HepG2 (cell line): ENCODE results near the gene NHERF2. TPM values are rescaled to one million over a fixed set of nuclear protein-coding genes. Genes with fewer than 3 reads are reported as not detected.

ENCODE experiments used
- JUND ChIP-seq: sonication (generic); formaldehyde crosslinking; IDR thresholded peaks from 2 replicates; pipeline ENCODE4 v1.8.0; 2022; ENCODE audit warnings: mild to moderate bottlenecking, missing genetic modification reagents
- MTF1 ChIP-seq: sonication (generic); formaldehyde crosslinking; IDR thresholded peaks from 2 replicates; pipeline ENCODE4 v1.5.0; 2020; ENCODE audit warnings: missing genetic modification reagents
- NCOA1 ChIP-seq: sonication (generic); formaldehyde crosslinking; IDR thresholded peaks from 2 replicates; pipeline ENCODE4 v1.9.0; 2021; ENCODE audit warnings: missing genetic modification reagents
- TBX2 ChIP-seq: sonication (generic); formaldehyde crosslinking; IDR thresholded peaks from 2 replicates; pipeline ENCODE4 v1.5.0; 2020; ENCODE audit warnings: missing genetic modification reagents, mild to moderate bottlenecking, borderline replicate concordance
- ZBTB7B ChIP-seq: sonication (generic); formaldehyde crosslinking; IDR thresholded peaks from 2 replicates; pipeline ENCODE4 v1.4.0; 2020; ENCODE audit warnings: missing genetic modification reagents
- ZNF414 ChIP-seq: sonication (generic); formaldehyde crosslinking; IDR thresholded peaks from 2 replicates; pipeline ENCODE4 v1.5.0; 2020; ENCODE audit warnings: missing genetic modification reagents
- ZNF549 ChIP-seq: sonication (generic); formaldehyde crosslinking; IDR thresholded peaks from 2 replicates; pipeline ENCODE4 v1.5.0; 2020; ENCODE audit warnings: missing genetic modification reagents
- ZNF615 ChIP-seq: sonication (generic); formaldehyde crosslinking; IDR thresholded peaks from 2 replicates; pipeline ENCODE4 v1.5.0; 2020; ENCODE audit warnings: mild to moderate bottlenecking, missing genetic modification reagents, borderline replicate concordance
- ZNF652 ChIP-seq: IDR thresholded peaks from 2 replicates; pipeline ENCODE4 v1.6.1; 2016; ENCODE audit warnings: low read depth, borderline replicate concordance
- polyA plus RNA-seq, 8 experiments: library from polyadenylated mRNA; depleted of rRNA in 3 of 8; stranded (reverse) in 7 of 8; unstranded in 1 of 8; fragments of >200 nt; fragmentation: Illumina TruSeq in 4 of 8; extraction: Trizol in 4 of 8; gene quantifications; 2 replicates each; pipeline versions ENCODE4 v1.2.1 to v1.2.3, GENCODE V29; 2011 to 2016; ENCODE audit warnings: low read depth in 4 of 8, missing spikeins in 1 of 8, mixed read lengths in 1 of 8; ENCODE audit not compliant: insufficient read depth in 1 of 8
- total RNA-seq, 5 experiments: library from RNA; depleted of rRNA; stranded (reverse); fragments of >200 nt; fragmentation: Illumina TruSeq; extraction: Trizol; gene quantifications; 2 replicates each; pipeline ENCODE4 v1.2.3, GENCODE V29; 2016; ENCODE audit warnings: low read depth in 1 of 5
- TF ChIP-seq, protein P1 (sequence below): sonication (generic); formaldehyde crosslinking; IDR thresholded peaks from 2 replicates; pipeline ENCODE4 v1.8.1; 2023; ENCODE audit warnings: mild to moderate bottlenecking, inconsistent platforms, moderate library complexity, missing genetic modification reagents, borderline replicate concordance
- TF ChIP-seq, protein P2 (sequence below), 2 experiments: sonication (generic) in 1 of 2; formaldehyde crosslinking in 1 of 2; IDR thresholded peaks; 2 replicates each; pipeline versions ENCODE4 v1.5.1 to v1.6.1; 2011 to 2020; ENCODE audit warnings: borderline replicate concordance in 1 of 2, low read depth in 1 of 2, low read length in 1 of 2, mild to moderate bottlenecking in 1 of 2, missing genetic modification reagents in 1 of 2, moderate library complexity in 1 of 2
- TF ChIP-seq, protein P3 (sequence below): sonication (generic); formaldehyde crosslinking; IDR thresholded peaks from 2 replicates; pipeline ENCODE4 v1.4.0; 2020; ENCODE audit warnings: missing genetic modification reagents, borderline replicate concordance
- TF ChIP-seq, protein P4 (sequence below): sonication (generic); formaldehyde crosslinking; IDR thresholded peaks from 2 replicates; pipeline ENCODE4 v1.8.1; 2023; ENCODE audit warnings: mild to moderate bottlenecking, missing genetic modification reagents
- TF ChIP-seq, protein P5 (sequence below): sonication (generic); formaldehyde crosslinking; IDR thresholded peaks from 2 replicates; pipeline ENCODE4 v1.5.0; 2020; ENCODE audit warnings: mild to moderate bottlenecking, missing genetic modification reagents

The NHERF2 gene
- total and polyA plus RNA-seq, 2 of the 13 experiments (the other 11 are each of a cell fraction or from before 2014, with no cell fraction given) = 23.7 to 39.3 TPM

DNA sequence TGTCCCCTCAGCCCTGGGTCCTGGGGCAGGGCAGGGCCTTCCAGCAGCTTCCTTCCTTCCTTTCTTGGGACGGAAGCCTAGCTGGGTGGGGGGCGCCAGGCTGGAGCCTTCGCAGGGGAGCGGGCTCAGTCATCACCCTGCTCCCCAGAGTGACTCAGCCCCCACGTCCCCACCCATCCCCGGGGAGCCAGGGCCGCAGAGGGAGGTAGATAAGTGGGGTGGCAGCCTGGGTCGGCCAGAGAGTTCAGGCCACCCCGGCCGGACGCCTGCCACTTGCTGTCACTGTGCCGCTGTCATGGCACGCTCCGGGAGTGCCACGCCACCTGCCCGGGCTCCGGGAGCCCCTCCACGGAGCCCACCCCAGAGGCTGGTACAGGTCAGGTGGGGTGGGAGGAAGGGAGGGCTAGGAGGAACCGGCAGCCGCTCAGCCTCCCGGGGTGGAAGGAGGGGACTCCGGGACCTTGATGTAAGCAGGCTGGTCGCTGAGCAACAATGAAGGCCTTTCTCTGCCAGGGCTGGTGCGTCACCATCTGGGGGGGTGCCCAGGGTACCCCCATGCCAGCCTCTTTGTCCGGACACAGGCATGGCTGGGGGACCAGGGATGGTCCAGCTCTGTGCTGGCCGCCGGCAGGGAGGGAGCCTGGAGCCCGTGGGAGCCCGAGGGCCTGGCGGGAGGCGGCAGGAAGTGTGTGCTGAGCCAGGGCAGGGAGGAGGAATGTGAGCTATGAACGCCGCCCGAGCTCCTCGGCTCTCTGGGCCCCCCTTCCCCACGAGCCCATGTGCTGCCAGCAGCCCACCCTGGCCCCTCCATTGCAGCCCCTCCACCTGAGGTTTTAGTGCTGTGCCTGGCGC lies 6.6 kb downstream of the NHERF2 start (continued):
- TF ChIP-seq, protein P1, sequence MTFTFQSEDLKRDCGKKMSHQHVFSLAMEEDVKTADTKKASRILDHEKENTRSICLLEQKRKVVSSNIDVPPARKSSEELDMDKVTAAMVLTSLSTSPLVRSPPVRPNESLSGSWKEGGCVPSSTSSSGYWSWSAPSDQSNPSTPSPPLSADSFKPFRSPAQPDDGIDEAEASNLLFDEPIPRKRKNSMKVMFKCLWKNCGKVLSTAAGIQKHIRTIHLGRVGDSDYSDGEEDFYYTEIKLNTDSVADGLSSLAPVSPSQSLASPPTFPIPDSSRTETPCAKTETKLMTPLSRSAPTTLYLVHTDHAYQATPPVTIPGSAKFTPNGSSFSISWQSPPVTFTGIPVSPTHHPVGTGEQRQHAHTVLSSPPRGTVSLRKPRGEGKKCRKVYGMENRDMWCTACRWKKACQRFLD (CRISPR knock-in tag) = no peak
- TF ChIP-seq MTF1 (CRISPR knock-in tag) (no peak), ZNF615 (no peak), ZNF414 (CRISPR knock-in tag) (no peak), ZNF549 (no peak), TBX2 (CRISPR knock-in tag) (no peak; the same call in 1 of the 2 replicates), JUND (CRISPR knock-in tag) (0 out of 2 replicates have a peak, but pooled peaks have one; percentile 15), ZBTB7B (CRISPR knock-in tag) (peak; percentile 80; the same call in 1 of the 2 replicates), ZNF652 (no peak), NCOA1 (CRISPR knock-in tag) (no peak)
- TF ChIP-seq, protein P2, sequence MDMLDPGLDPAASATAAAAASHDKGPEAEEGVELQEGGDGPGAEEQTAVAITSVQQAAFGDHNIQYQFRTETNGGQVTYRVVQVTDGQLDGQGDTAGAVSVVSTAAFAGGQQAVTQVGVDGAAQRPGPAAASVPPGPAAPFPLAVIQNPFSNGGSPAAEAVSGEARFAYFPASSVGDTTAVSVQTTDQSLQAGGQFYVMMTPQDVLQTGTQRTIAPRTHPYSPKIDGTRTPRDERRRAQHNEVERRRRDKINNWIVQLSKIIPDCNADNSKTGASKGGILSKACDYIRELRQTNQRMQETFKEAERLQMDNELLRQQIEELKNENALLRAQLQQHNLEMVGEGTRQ (IDR thresholded peaks at IDR 0.05; ENCODE audit: low read depth, low read length) = no peak
- TF ChIP-seq, protein P2 (CRISPR knock-in tag; IDR thresholded peaks at IDR 0.05; ENCODE audit: borderline replicate concordance) = no peak
- TF ChIP-seq, protein P3, sequence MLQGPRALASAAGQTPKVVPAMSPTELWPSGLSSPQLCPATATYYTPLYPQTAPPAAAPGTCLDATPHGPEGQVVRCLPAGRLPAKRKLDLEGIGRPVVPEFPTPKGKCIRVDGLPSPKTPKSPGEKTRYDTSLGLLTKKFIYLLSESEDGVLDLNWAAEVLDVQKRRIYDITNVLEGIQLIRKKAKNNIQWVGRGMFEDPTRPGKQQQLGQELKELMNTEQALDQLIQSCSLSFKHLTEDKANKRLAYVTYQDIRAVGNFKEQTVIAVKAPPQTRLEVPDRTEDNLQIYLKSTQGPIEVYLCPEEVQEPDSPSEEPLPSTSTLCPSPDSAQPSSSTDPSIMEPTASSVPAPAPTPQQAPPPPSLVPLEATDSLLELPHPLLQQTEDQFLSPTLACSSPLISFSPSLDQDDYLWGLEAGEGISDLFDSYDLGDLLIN = no peak
- TF ChIP-seq, protein P4, sequence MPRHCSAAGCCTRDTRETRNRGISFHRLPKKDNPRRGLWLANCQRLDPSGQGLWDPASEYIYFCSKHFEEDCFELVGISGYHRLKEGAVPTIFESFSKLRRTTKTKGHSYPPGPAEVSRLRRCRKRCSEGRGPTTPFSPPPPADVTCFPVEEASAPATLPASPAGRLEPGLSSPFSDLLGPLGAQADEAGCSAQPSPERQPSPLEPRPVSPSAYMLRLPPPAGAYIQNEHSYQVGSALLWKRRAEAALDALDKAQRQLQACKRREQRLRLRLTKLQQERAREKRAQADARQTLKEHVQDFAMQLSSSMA (CRISPR knock-in tag) = no peak
- TF ChIP-seq, protein P5, sequence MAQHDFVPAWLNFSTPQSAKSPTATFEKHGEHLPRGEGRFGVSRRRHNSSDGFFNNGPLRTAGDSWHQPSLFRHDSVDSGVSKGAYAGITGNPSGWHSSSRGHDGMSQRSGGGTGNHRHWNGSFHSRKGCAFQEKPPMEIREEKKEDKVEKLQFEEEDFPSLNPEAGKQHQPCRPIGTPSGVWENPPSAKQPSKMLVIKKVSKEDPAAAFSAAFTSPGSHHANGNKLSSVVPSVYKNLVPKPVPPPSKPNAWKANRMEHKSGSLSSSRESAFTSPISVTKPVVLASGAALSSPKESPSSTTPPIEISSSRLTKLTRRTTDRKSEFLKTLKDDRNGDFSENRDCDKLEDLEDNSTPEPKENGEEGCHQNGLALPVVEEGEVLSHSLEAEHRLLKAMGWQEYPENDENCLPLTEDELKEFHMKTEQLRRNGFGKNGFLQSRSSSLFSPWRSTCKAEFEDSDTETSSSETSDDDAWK (CRISPR knock-in tag) = no peak
